ENCODE results near the gene PKMYT1.

PKMYT1 gene

DNA sequence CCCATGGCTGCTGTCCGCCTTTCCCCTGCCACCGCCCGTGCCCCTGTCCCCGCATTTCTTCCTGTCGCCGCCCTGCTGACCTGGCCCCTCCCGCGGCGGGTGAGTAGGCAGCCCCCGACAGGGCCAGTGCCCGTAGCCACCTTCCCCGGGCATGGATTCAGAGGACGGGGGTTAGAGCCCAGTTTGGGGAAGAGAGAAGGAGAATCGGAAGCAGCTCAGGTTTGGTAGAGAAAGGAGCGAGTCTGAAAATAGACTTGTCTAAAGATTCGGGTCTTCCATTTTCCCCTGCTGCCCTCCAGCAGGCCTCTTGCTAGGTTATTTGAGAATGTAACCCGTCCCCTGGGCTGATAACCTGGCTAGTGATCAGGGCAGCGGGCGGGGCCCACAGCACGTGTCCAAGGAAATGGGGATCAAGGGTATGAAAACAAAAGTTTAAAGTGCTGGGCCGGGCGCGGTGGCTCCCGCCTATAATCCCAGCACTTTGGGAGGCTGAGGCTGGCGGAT is 24.6 kb upstream of the PKMYT1 start:
- Histone ChIP-seq H3K36me3 (ENCODE audit: insufficient read depth, low read length) (no peaks in the 10 kb centered on the region), H3K9ac (ENCODE audit: low read length) (no peak overlapping the region), H3K4me1 (ENCODE audit: insufficient read depth, low read length) (no peaks in the 10 kb centered on the region), H3K4me3 (ENCODE audit: low read depth in 1 of 2, low read length in 2 of 2) (no peak overlapping the region), H3K27me3 (ENCODE audit: control insufficient read depth in 1 of 2, insufficient read depth in 2 of 2, low read length in 2 of 2) (peaks cover 19 to 66% of the 10 kb centered on the region in 2 donors), H3K27ac (ENCODE audit: low read depth, low read length) (no peak overlapping the region), H3K9me3 (ENCODE audit: low read length) (no peaks in the 10 kb centered on the region)

DNA sequence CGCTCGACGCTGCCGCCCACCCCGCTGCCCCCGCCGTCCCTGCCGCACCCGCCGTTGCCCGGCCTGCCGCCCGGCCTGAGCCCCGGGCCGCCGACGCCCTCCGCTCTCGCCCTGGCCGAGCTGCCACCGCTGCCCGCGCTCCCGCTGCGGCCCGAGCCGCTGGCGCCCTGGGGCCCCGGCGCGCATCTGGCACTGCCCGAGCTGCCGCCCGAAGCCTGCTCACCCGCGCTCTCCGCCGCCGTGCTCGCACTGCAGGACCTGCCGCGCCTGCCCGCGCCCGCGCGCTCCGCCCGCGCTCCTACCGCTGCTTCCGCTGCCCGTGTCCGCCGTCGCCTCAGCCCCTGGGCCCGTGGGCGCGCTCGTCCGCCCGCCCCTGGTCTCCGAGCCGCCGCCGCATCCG is 24.1 kb upstream of the PKMYT1 start:
- Histone ChIP-seq H3K4me3 (ENCODE audit: low read depth in 1 of 2, low read length in 2 of 2) (no peak overlapping the region), H3K9ac (ENCODE audit: low read length) (no peak overlapping the region), H3K4me1 (ENCODE audit: insufficient read depth, low read length) (no peaks in the 10 kb centered on the region), H3K36me3 (ENCODE audit: insufficient read depth, low read length) (no peaks in the 10 kb centered on the region), H3K27me3 (ENCODE audit: control insufficient read depth in 1 of 2, insufficient read depth in 2 of 2, low read length in 2 of 2) (peaks cover 19 to 63% of the 10 kb centered on the region in 2 donors), H3K9me3 (ENCODE audit: low read length) (no peaks in the 10 kb centered on the region), H3K27ac (ENCODE audit: low read depth, low read length) (no peak overlapping the region)

DNA sequence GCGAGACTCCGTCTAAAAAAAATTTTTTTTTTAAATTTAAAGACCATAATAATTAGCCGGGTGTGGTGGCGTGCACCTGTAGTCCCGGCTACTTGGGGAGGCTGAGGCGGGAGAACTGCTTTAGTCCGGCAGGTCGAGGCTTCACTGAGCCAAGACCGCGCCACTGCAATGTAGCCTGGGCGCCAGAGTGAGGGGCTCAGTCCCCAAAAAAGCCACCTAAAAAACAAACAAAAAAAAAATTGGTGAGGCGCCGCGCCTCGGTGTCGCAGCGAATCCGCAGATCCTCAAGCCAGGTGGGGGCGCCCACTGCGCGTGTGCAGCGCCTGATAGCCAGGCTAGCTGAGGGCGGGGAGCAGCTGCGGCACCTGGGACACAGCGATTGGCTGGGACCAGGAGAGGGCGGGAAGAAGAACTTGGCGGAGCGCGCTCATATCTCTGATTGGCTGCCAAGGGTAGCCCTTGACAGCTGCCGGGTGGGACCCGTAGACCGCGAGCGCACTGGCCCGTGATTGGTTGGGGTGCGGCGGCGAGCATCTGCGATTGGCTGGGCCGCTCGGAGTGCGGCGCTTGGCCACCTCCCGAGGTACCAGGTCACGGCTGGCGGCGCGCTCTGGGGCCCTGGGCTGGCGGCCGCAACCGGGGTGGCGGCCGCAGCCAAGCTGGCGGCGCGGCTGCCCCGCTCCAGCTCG is 23.5 kb upstream of the PKMYT1 start:
- no peak overlapping the region for H3K4me3 ChIP-seq (ENCODE audit: low read depth in 1 of 2, low read length in 2 of 2)
- no peak overlapping the region for H3K27ac ChIP-seq (ENCODE audit: low read depth, low read length)
- H3K27me3 ChIP-seq (ENCODE audit: control insufficient read depth in 1 of 2, insufficient read depth in 2 of 2, low read length in 2 of 2): peaks cover 18 to 62% of the 10 kb centered on the region in 2 donors
- H3K9ac ChIP-seq (ENCODE audit: low read length): no peak overlapping the region
- no peaks in the 10 kb centered on the region for H3K4me1 ChIP-seq (ENCODE audit: insufficient read depth, low read length)
- H3K9me3 ChIP-seq (ENCODE audit: low read length): no peaks in the 10 kb centered on the region
- H3K36me3 ChIP-seq (ENCODE audit: insufficient read depth, low read length): no peaks in the 10 kb centered on the region

DNA sequence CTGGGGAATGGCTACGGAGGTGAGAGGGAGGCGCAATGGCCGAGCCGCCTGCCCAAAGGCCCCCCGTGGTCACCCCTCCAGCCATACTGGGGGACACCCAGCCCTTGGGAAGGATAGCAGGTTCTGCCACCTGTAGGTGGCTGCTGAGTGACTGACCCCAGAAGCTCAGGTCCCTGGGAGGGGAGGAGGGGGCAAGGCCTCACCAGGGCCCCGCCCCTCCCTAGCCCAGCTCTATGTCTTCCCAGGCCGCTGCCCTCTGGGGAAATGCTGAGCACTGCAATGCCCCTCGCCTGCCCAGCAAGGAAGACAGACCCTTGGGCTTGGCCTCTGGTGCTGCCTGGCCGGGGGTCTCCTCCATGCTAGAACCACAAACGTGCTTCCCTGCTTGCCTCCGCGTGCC is 21.1 kb upstream of the PKMYT1 start:
- no peaks in the 10 kb centered on the region for H3K36me3 ChIP-seq (ENCODE audit: insufficient read depth, low read length)
- no peak overlapping the region for H3K9ac ChIP-seq (ENCODE audit: low read length)
- no peak overlapping the region for H3K27ac ChIP-seq (ENCODE audit: low read depth, low read length)
- H3K9me3 ChIP-seq (ENCODE audit: low read length): no peaks in the 10 kb centered on the region
- peaks cover 6 to 53% of the 10 kb centered on the region in 2 donors for H3K27me3 ChIP-seq (ENCODE audit: control insufficient read depth in 1 of 2, insufficient read depth in 2 of 2, low read length in 2 of 2)
- H3K4me3 ChIP-seq (ENCODE audit: low read depth in 1 of 2, low read length in 2 of 2): no peak overlapping the region
- H3K4me1 ChIP-seq (ENCODE audit: insufficient read depth, low read length): no peaks in the 10 kb centered on the region

DNA sequence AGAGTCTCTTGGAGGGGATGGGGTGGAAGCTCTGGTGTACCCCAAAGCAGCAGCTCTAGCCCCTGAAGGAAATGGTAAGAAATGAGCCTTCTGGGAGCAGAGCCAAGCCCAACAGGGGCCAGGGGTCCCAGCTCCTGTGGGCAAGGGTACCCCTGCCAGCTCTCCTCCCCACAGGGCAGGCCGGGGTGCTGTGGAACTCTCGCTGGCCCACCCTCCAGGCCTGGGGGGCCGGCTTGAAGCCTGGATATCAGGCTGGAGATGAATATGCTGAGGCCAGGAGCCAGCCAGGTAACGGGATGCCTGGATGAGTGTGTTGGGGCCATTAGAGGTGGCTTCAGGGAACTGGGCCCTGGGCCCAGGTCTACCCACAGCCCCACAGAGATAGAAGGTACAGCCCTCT is 20.3 kb upstream of the PKMYT1 start:
- H3K36me3 ChIP-seq (ENCODE audit: insufficient read depth, low read length): no peaks in the 10 kb centered on the region
- H3K9ac ChIP-seq (ENCODE audit: low read length): no peak overlapping the region
- no peak overlapping the region for H3K27ac ChIP-seq (ENCODE audit: low read depth, low read length)
- no peaks in the 10 kb centered on the region for H3K4me1 ChIP-seq (ENCODE audit: insufficient read depth, low read length)
- H3K27me3 ChIP-seq (ENCODE audit: control insufficient read depth in 1 of 2, insufficient read depth in 2 of 2, low read length in 2 of 2): peaks cover 6 to 48% of the 10 kb centered on the region in 2 donors
- no peaks in the 10 kb centered on the region for H3K9me3 ChIP-seq (ENCODE audit: low read length)
- no peak overlapping the region for H3K4me3 ChIP-seq (ENCODE audit: low read depth in 1 of 2, low read length in 2 of 2)

DNA sequence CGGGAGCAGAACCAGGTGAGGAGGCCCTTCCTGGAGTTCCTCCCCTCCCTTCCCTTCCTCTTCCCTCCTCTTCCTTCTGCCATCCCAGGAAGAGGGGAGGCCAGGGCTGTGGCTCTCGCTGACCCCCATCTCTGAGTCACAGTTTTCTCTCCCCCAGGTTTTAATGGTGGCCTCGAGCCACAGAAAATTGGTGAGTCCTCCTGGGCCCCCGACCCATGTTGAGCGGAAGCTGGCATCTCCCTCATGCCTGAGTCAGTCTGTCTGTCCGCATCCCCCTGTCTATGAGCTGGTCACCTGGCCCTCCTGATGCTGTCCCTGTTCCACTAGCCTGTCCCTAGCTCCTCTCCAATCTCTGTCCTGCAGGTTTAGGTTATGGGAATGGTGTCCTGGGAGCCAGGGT is 19.7 kb upstream of the PKMYT1 start:
- peaks cover 2 to 45% of the 10 kb centered on the region in 2 donors for H3K27me3 ChIP-seq (ENCODE audit: control insufficient read depth in 1 of 2, insufficient read depth in 2 of 2, low read length in 2 of 2)
- H3K4me1 ChIP-seq (ENCODE audit: insufficient read depth, low read length): no peaks in the 10 kb centered on the region
- no peak overlapping the region for H3K4me3 ChIP-seq (ENCODE audit: low read depth in 1 of 2, low read length in 2 of 2)
- H3K9ac ChIP-seq (ENCODE audit: low read length): no peak overlapping the region
- no peak overlapping the region for H3K27ac ChIP-seq (ENCODE audit: low read depth, low read length)
- no peaks in the 10 kb centered on the region for H3K9me3 ChIP-seq (ENCODE audit: low read length)
- no peaks in the 10 kb centered on the region for H3K36me3 ChIP-seq (ENCODE audit: insufficient read depth, low read length)

DNA sequence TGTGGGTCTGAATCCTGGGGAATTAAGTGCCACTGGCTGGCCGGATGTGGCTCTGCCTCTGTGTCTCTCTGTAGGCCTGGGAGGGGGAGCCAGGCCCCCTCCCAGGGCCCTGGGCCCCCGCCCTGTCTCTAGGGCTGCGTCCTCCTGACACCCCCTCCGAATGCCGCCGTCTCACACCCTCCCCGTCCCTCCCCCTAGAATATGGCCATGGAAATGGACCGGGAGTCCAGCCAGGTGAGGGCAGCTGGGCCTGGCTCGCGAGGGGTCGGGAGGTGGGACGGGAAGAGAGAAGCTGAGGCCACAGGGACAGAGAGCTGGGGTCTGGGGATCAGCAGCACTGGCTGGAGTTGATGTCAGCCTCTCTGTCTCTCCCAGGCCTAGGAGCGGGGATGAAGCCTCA is 16.1 kb upstream of the PKMYT1 start:
- Histone ChIP-seq H3K9ac (ENCODE audit: low read length) (no peak overlapping the region), H3K4me3 (ENCODE audit: low read depth in 1 of 2, low read length in 2 of 2) (no peak overlapping the region), H3K27me3 (ENCODE audit: control insufficient read depth in 1 of 2, insufficient read depth in 2 of 2, low read length in 2 of 2) (peaks cover 0 to 32% of the 10 kb centered on the region in 2 donors), H3K4me1 (ENCODE audit: insufficient read depth, low read length) (no peaks in the 10 kb centered on the region), H3K9me3 (ENCODE audit: low read length) (no peaks in the 10 kb centered on the region), H3K27ac (ENCODE audit: low read depth, low read length) (no peak overlapping the region), H3K36me3 (ENCODE audit: insufficient read depth, low read length) (no peaks in the 10 kb centered on the region)

DNA sequence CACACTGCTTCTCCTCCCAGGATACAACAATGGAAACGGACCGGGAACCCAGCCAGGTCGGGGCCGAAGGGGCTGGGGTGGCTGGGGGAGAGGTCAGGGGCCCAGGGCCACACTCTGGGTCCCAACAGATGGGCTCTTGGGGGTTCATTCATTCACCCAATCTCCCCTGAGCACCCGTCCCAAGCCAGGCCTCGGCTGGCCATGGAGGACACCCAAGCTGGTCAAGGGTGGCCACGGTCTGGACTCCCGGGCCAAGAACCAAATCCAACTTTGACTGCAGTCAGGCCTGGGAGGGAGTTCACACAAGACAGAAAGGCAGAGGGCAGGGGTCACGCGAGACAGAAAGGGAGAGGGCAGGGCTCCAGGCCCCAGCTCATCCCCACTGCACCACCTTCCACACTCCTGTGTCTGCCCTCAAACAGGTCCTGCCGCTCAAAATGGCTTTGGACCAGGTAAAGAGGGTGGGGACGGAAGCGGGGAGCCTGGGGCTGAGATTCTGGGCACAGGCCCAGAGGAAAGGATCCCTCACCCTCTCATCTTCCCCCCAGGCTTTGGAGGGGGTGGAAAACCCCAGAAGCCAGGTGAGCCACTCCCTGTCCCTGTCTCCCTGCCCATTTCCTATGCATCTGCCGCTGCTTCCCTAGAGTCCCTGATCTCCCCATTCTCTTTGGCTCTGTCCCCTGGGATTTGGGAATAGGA is 12.3 kb upstream of the PKMYT1 start:
- no peaks in the 10 kb centered on the region for H3K36me3 ChIP-seq (ENCODE audit: insufficient read depth, low read length)
- no peak overlapping the region for H3K4me3 ChIP-seq (ENCODE audit: low read depth in 1 of 2, low read length in 2 of 2)
- no peak overlapping the region for H3K27ac ChIP-seq (ENCODE audit: low read depth, low read length)
- no peaks in the 10 kb centered on the region for H3K9me3 ChIP-seq (ENCODE audit: low read length)
- H3K4me1 ChIP-seq (ENCODE audit: insufficient read depth, low read length): no peaks in the 10 kb centered on the region
- H3K9ac ChIP-seq (ENCODE audit: low read length): no peak overlapping the region
- H3K27me3 ChIP-seq (ENCODE audit: control insufficient read depth in 1 of 2, insufficient read depth in 2 of 2, low read length in 2 of 2): peaks cover 0 to 28% of the 10 kb centered on the region in 2 donors

DNA sequence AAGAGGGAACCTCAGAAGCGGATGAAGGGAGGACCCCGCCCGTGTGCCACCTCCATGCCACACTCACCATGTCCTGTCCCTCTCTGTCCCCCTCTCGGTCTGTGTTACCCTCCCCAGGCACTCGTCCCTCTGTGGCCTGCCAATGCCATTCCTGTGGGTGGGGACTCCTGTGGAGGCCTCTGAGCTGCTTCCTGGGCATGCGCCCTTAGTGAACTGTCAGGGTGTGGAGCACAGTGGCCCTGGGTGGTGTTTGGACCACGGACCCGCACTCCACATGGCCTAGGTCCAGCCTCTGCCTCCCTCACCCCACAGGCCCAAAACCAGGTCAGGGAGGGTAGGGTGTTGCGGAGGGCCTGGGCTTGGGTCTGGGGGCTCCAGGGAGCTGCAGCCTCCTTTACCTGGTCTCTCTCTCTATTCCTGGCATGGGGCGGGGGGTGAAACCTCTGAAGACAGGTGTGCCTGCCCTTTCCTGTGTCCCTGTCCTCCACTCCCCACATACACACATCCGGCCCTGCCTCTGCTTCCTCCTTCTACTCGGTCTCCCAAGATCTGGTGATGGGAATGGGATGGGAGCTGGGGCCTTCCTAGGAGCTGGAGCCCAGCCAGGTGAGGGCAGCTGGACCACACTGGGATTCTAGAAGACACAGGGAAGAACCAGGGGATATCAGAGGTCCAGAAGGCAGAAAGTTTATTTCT is 11.5 kb upstream of the PKMYT1 start:
- peaks cover 0 to 21% of the 10 kb centered on the region in 2 donors for H3K27me3 ChIP-seq (ENCODE audit: control insufficient read depth in 1 of 2, insufficient read depth in 2 of 2, low read length in 2 of 2)
- H3K4me1 ChIP-seq (ENCODE audit: insufficient read depth, low read length): no peaks in the 10 kb centered on the region
- H3K9me3 ChIP-seq (ENCODE audit: low read length): no peaks in the 10 kb centered on the region
- no peaks in the 10 kb centered on the region for H3K36me3 ChIP-seq (ENCODE audit: insufficient read depth, low read length)
- H3K27ac ChIP-seq (ENCODE audit: low read depth, low read length): no peak overlapping the region
- no peak overlapping the region for H3K9ac ChIP-seq (ENCODE audit: low read length)
- no peak overlapping the region for H3K4me3 ChIP-seq (ENCODE audit: low read depth in 1 of 2, low read length in 2 of 2)

DNA sequence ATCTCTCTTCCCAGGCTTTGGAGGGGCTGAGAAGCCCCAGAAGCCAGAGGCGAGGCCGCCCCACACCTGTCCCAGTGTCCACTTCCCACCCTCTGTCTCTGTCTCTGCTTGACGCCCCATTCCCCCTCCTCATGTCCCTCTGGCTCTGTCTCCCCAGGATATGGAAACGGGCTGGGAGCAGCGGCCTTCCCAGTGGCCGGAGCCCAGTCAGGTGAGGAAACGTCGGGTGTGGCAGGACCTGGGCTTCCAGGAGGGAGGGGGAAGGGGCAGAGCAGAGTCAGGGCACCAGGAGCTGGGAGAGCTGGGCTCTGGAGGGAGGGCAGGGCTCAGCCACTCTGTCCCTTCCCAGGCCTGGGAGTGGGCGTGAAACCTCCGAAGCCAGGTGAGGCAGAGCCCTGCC is 10.6 kb upstream of the PKMYT1 start:
- H3K4me1 ChIP-seq (ENCODE audit: insufficient read depth, low read length): no peaks in the 10 kb centered on the region
- no peak overlapping the region for H3K9ac ChIP-seq (ENCODE audit: low read length)
- H3K27me3 ChIP-seq (ENCODE audit: control insufficient read depth in 1 of 2, insufficient read depth in 2 of 2, low read length in 2 of 2): peaks cover 0 to 15% of the 10 kb centered on the region in 2 donors
- no peaks in the 10 kb centered on the region for H3K36me3 ChIP-seq (ENCODE audit: insufficient read depth, low read length)
- no peak overlapping the region for H3K27ac ChIP-seq (ENCODE audit: low read depth, low read length)
- H3K9me3 ChIP-seq (ENCODE audit: low read length): no peaks in the 10 kb centered on the region
- H3K4me3 ChIP-seq (ENCODE audit: low read depth in 1 of 2, low read length in 2 of 2): no peak overlapping the region

DNA sequence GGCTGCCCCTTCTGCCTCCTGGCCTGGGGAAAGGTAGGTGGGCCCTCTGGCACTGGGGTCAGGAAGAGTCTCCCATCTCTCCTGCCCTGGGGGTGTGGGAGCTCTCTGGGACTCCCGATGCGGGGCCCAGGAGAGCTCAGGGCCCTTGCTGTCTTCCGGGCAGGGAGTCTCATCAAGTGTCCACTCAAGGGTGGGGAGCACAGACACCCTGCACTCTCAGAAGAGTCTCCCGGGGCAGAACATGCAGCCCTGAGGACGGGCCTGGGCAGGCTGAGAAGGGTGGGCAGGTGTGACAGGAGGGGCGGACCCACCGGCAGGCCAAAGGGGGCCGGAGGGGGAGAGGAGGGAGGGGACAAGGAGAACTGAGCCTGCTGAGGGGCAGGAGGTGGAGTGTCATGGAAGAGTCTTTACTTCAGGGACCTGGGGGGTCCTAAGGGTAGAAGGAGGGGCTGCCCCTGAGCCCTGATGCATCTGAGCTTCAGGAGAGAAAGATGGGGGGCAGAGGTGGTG is 8.4 kb upstream of the PKMYT1 start:
- Histone ChIP-seq H3K9me3 (ENCODE audit: low read length) (no peaks in the 10 kb centered on the region), H3K9ac (ENCODE audit: low read length) (no peak overlapping the region), H3K36me3 (ENCODE audit: insufficient read depth, low read length) (no peaks in the 10 kb centered on the region), H3K27ac (ENCODE audit: low read depth, low read length) (no peak overlapping the region), H3K4me3 (ENCODE audit: low read depth in 1 of 2, low read length in 2 of 2) (no peak overlapping the region), H3K4me1 (ENCODE audit: insufficient read depth, low read length) (no peaks in the 10 kb centered on the region), H3K27me3 (ENCODE audit: control insufficient read depth in 1 of 2, insufficient read depth in 2 of 2, low read length in 2 of 2) (peaks cover 0 to 15% of the 10 kb centered on the region in 2 donors)

Data from muscle layer of colon (tissue), 2 donors.